ENCODE results near the gene RASGEF1B.

DNA sequence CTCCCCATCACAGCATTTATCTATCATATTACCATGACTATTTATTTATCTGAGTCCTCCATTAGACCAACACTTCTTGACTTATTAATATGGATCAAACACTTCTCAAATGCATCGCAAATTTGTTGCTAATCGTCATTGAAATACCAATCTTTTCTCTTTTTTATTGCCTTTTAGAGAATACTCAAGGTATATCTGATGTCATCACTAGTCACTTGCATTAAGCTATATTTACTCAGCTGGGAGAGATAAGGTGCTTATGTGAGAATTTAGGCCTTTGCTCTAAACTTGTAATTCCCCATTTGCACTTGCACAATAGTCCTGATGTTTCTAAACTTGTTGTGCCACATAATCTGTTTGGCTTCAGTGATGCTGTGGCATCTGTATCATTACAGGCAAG, 95.0 kb downstream of the RASGEF1B start:
- TF ChIP-seq, protein P1, sequence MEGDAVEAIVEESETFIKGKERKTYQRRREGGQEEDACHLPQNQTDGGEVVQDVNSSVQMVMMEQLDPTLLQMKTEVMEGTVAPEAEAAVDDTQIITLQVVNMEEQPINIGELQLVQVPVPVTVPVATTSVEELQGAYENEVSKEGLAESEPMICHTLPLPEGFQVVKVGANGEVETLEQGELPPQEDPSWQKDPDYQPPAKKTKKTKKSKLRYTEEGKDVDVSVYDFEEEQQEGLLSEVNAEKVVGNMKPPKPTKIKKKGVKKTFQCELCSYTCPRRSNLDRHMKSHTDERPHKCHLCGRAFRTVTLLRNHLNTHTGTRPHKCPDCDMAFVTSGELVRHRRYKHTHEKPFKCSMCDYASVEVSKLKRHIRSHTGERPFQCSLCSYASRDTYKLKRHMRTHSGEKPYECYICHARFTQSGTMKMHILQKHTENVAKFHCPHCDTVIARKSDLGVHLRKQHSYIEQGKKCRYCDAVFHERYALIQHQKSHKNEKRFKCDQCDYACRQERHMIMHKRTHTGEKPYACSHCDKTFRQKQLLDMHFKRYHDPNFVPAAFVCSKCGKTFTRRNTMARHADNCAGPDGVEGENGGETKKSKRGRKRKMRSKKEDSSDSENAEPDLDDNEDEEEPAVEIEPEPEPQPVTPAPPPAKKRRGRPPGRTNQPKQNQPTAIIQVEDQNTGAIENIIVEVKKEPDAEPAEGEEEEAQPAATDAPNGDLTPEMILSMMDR (conservative IDR thresholded peaks at IDR 0.05; ENCODE audit: low read depth, low read length): no peak
- TF ChIP-seq POLR2A (IDR thresholded peaks at IDR 0.05; ENCODE audit: low read depth, low read length): no peak

Data from IMR-90 (cell line).